BLaER1 (cell line): ENCODE measurements around the gene ABHD12.

Experiments used
- H3K27ac ChIP-seq: shearing (Covaris generic); formaldehyde crosslinking; 2 replicates; pipeline ENCODE4 v1.8.1; 2022
- H3K27me3 ChIP-seq: shearing (Covaris generic); formaldehyde crosslinking; 2 replicates; pipeline ENCODE4 v1.8.1; 2022
- H3K36me3 ChIP-seq: shearing (Covaris generic); formaldehyde crosslinking; 2 replicates; pipeline ENCODE4 v1.8.1; 2022
- H3K4me1 ChIP-seq: shearing (Covaris generic); formaldehyde crosslinking; 2 replicates; pipeline ENCODE4 v1.8.1; 2022
- H3K4me2 ChIP-seq: shearing (Covaris generic); formaldehyde crosslinking; 2 replicates; pipeline ENCODE4 v1.8.1; 2022
- H3K4me3 ChIP-seq: shearing (Covaris generic); formaldehyde crosslinking; 2 replicates; pipeline ENCODE4 v1.8.1; 2022
- H3K9ac ChIP-seq: shearing (Covaris generic); formaldehyde crosslinking; 2 replicates; pipeline ENCODE4 v1.8.1; 2022
- H3K9me3 ChIP-seq: shearing (Covaris generic); formaldehyde crosslinking; 2 replicates; pipeline ENCODE4 v1.8.1; 2022
- H4K20me1 ChIP-seq: shearing (Covaris generic); formaldehyde crosslinking; 2 replicates; pipeline ENCODE4 v1.8.1; 2022
- Cebpa-rat ChIP-seq: shearing (Covaris generic); IDR thresholded peaks from 2 replicates; pipeline ENCODE4 v1.8.1; 2022

ABHD12 gene

DNA sequence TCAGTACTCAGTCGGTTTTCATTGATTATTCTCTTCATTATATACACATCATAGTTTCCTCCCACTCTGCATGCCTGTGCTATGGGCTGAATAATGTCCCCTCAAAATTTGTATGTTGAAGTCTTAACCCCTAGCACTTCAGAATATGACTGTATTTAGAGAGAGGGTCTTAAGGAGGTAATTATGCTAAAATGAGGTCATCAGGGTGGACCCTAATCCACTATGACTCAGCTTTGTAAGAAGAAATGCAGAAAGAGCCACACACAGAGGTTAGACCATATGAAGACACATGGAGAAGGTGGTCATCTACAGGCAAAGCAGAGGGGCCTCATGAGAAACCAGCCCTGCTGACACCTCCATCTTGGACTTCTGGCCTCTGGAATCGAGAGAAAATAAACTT lies 15.8 kb downstream of the ABHD12 start:
- no peak for TF ChIP-seq Cebpa-rat
- Histone ChIP-seq H4K20me1 (peaks cover 25% of the 10 kb centered on the region), H3K4me3 (no peak overlapping the region), H3K9me3 (peaks cover 17% of the 10 kb centered on the region; the same call in 1 of the 2 replicates), H3K4me2 (no peak overlapping the region), H3K9ac (no peak overlapping the region), H3K27me3 (no peaks in the 10 kb centered on the region), H3K4me1 (peaks cover 56% of the 10 kb centered on the region), H3K27ac (no peak overlapping the region), H3K36me3 (peaks cover 44% of the 10 kb centered on the region; the same call in 1 of the 2 replicates)

- Histone ChIP-seq H3K36me3 (peaks cover 60% of the 10 kb centered on the region), H3K27ac (no peak overlapping the region), H3K4me2 (no peak overlapping the region)
Observed at GRCh38 chr20:25372584-25373336, 17.9 kb downstream of the ABHD12 start.

DNA sequence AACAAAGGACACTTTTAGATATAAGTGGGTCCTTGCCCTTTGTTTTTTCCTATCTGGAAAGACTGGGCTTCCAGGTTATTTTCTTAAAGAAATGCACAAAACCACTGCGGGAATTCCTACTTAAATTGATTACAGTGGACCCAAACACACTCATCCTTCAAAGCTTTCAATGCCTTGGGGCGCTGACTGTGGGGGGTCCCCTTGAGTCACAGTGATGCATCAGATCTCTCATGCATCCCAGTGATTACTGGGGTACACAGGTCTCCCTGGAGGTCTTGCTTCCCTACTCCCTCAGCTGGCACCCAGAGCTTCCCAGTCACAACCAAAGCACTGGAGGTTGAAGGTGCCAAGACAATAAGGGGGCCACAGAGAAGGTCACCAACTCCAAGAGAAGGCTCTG lies 20.7 kb downstream of the ABHD12 start:
- Histone ChIP-seq H3K9me3 (peaks cover 48% of the 10 kb centered on the region), H3K27ac (no peak overlapping the region), H3K4me1 (peaks cover 21% of the 10 kb centered on the region), H3K9ac (no peak overlapping the region), H3K36me3 (peaks cover 61% of the 10 kb centered on the region), H3K27me3 (no peaks in the 10 kb centered on the region), H3K4me2 (peak overlapping the region; percentile 56), H4K20me1 (0 out of 2 replicates have a peak, but pooled peaks cover 6% of the 10 kb centered on the region), H3K4me3 (no peak overlapping the region)
- no peak for TF ChIP-seq Cebpa-rat

More at GRCh38 chr20:25372584-25373336, 17.9 kb downstream of the ABHD12 start:
- no peaks in the 10 kb centered on the region for H3K27me3 ChIP-seq
- no peak overlapping the region for H3K9ac ChIP-seq
- no peak overlapping the region for H3K4me3 ChIP-seq
- no peak for TF ChIP-seq Cebpa-rat
- H4K20me1 ChIP-seq: 0 out of 2 replicates have a peak, but pooled peaks cover 6% of the 10 kb centered on the region
- peaks cover 35% of the 10 kb centered on the region for H3K4me1 ChIP-seq
- H3K9me3 ChIP-seq: peaks cover 37% of the 10 kb centered on the region

DNA sequence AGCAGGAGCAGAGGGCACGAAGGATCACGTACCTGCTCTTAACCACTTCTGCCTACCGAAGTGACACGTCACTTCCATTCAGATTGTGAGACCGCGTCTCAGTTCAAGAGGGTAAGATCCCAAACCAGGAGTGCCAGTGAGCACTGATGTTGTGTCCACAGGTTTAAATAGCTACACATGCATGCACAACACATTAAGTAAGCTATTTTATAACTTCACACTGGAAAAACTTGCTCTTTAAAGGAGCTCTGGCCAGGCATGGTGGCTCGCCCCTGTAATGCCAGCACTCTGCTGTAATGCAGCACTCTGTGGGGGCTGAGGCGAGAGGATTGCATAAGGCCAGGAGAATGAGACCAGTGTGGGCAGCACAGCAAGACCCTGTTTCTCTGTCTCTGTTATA lies 21.1 kb downstream of the ABHD12 start:
- Histone ChIP-seq H3K27ac (no peak overlapping the region), H3K9ac (no peak overlapping the region), H3K4me3 (no peak overlapping the region), H3K9me3 (peaks cover 48% of the 10 kb centered on the region), H3K36me3 (peaks cover 61% of the 10 kb centered on the region), H4K20me1 (0 out of 2 replicates have a peak, but pooled peaks cover 6% of the 10 kb centered on the region), H3K4me2 (no peak overlapping the region), H3K4me1 (peaks cover 21% of the 10 kb centered on the region), H3K27me3 (no peaks in the 10 kb centered on the region)
- no peak for TF ChIP-seq Cebpa-rat

DNA sequence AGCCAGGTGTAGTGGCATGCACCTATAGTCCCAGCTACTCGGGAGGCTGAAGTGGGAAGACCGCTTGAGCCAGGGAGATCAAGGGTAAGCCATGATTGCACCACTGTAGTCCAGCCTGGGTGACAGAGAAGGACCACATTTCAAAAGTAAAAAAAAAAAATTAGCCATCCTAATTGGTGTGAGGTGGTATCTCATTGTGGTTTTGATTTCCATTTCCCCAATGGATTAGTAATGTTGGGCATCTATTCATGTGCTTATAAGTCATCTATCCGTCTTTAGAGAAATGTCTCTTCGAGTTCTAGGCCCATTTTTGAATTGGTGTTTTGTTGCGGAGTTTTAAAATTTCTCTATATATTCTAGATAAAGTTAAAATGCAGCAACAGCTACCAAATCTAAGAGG lies 21.7 kb downstream of the ABHD12 start:
- H3K27ac ChIP-seq: no peak overlapping the region
- H3K9ac ChIP-seq: no peak overlapping the region
- H3K4me2 ChIP-seq: no peak overlapping the region
- no peak overlapping the region for H3K4me3 ChIP-seq
- peaks cover 67% of the 10 kb centered on the region for H3K36me3 ChIP-seq
- H3K9me3 ChIP-seq: peaks cover 54% of the 10 kb centered on the region
- no peaks in the 10 kb centered on the region for H3K27me3 ChIP-seq
- no peak for TF ChIP-seq Cebpa-rat
- H4K20me1 ChIP-seq: 0 out of 2 replicates have a peak, but pooled peaks cover 6% of the 10 kb centered on the region
- peaks cover 21% of the 10 kb centered on the region for H3K4me1 ChIP-seq

DNA sequence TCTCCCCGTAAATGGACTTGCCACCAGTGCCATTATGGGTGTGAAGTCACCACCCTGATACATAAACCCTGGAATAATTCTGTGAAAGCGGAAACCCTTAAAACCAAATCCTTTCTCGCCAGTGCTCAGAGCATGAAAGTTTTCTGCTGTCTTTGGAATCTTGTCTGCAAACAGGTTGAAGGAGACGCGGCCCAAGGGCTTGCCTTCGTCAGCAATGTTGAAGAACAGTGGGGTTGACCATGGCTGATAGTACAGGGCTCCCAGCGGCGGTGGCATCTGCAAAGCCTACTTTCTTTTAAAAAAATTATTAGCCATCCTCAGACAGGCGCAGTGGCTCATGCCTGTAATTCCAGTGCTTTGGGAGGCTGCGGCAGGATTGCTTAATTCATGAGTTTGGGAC lies 22.1 kb downstream of the ABHD12 start:
- Histone ChIP-seq H3K36me3 (peaks cover 71% of the 10 kb centered on the region), H3K4me2 (no peak overlapping the region), H3K9me3 (peaks cover 58% of the 10 kb centered on the region), H3K9ac (no peak overlapping the region), H4K20me1 (0 out of 2 replicates have a peak, but pooled peaks cover 6% of the 10 kb centered on the region), H3K4me3 (no peak overlapping the region), H3K4me1 (peaks cover 21% of the 10 kb centered on the region), H3K27me3 (no peaks in the 10 kb centered on the region), H3K27ac (no peak overlapping the region)
- no peak for TF ChIP-seq Cebpa-rat

GRCh38 chr20:25364879-25365699 lies 25.5 kb downstream of the ABHD12 start:
- Histone ChIP-seq H3K4me2 (no peak overlapping the region), H3K4me3 (no peak overlapping the region), H3K9ac (no peak overlapping the region), H3K27me3 (no peaks in the 10 kb centered on the region), H3K27ac (no peak overlapping the region), H3K36me3 (peaks cover 70% of the 10 kb centered on the region), H3K9me3 (peaks cover 63% of the 10 kb centered on the region), H3K4me1 (peaks cover 2% of the 10 kb centered on the region; the same call in 1 of the 2 replicates), H4K20me1 (no peaks in the 10 kb centered on the region)
- TF ChIP-seq Cebpa-rat: no peak

DNA sequence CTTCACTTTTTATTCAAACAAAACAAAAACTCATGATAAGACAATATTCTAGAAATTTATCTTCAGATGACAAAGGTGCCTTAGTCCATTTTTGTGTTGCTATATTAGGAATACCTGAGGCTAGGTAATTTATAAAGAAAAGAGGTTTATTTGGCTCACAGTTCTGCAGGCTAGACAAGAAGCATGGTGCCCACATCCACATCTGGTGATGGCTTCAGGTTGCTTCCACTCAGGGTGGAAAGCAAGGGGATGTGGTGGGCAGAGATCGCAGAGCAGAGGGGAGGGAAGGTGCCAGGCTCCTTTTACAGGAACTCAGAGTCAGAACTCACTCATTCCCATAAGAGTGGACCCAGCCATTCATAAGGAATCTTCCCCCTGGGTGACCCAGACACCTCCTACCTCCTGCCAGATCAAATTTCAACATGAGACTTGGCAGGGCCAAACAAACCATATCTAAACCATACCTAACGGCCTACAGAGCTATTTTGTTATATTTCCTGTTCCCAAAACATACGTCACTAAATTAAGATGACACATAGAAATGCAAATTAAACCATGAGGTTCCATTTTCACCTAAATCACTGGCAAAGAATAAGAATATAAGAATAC lies 26.4 kb downstream of the ABHD12 start:
- TF ChIP-seq Cebpa-rat: no peak
- H3K9me3 ChIP-seq: peaks cover 58% of the 10 kb centered on the region

DNA sequence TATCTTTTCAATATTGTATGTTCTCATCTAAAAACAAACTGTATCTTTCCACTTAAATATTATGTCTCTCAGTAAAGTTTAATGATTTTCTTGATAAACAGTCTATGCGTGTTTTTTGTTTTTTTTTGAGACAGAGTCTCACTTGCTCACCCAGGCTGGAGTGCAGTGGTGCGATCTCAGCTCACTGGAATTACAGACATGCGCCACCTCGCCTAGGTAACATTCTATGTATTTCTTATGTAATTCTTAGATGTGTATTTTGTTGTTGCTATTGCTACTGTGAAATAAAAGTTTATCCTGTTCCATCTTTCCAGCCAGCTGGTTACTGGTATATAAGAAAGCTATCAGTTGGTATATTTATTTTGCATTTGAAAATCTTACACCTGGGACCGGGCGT lies 29.4 kb downstream of the ABHD12 start:
- no peak overlapping the region for H3K27ac ChIP-seq
- peaks cover 46% of the 10 kb centered on the region for H3K36me3 ChIP-seq
- no peaks in the 10 kb centered on the region for H3K4me1 ChIP-seq
- no peaks in the 10 kb centered on the region for H3K27me3 ChIP-seq
- H3K4me3 ChIP-seq: no peak overlapping the region
- no peak for TF ChIP-seq Cebpa-rat
- peaks cover 34% of the 10 kb centered on the region for H3K9me3 ChIP-seq
- no peak overlapping the region for H3K4me2 ChIP-seq
- peaks cover 15% of the 10 kb centered on the region; the same call in 1 of the 2 replicates for H4K20me1 ChIP-seq
- no peak overlapping the region for H3K9ac ChIP-seq

More for the DNA sequence above, 26.4 kb downstream of the ABHD12 start:
- no peak overlapping the region for H3K4me2 ChIP-seq
- no peaks in the 10 kb centered on the region for H3K27me3 ChIP-seq
- H3K36me3 ChIP-seq: peaks cover 62% of the 10 kb centered on the region
- H3K4me3 ChIP-seq: no peak overlapping the region
- H3K9ac ChIP-seq: no peak overlapping the region
- no peaks in the 10 kb centered on the region for H3K4me1 ChIP-seq
- H3K27ac ChIP-seq: no peak overlapping the region
- H4K20me1 ChIP-seq: no peaks in the 10 kb centered on the region
